Ishikawa (cell line): ENCODE results near the gene MNT.

ENCODE experiments used
- CREB1 ChIP-seq: IDR thresholded peaks from 2 replicates; pipeline ENCODE4 v1.6.1; 2012; ENCODE audit warnings: low read depth
- EGR1 ChIP-seq: IDR thresholded peaks from 2 replicates; pipeline ENCODE4 v1.6.1; 2012
- EP300 ChIP-seq: IDR thresholded peaks from 2 replicates; pipeline ENCODE4 v1.6.1; 2012; ENCODE audit warnings: borderline replicate concordance
- FOXM1 ChIP-seq: IDR thresholded peaks from 2 replicates; pipeline ENCODE4 v1.6.1; 2012; ENCODE audit warnings: low read depth, borderline replicate concordance
- MAX ChIP-seq: IDR thresholded peaks from 2 replicates; pipeline ENCODE4 v1.6.1; 2012
- RAD21 ChIP-seq: IDR thresholded peaks from 2 replicates; pipeline ENCODE4 v1.6.1; 2012; ENCODE audit warnings: low read depth
- REST ChIP-seq: IDR thresholded peaks from 2 replicates; pipeline ENCODE4 v1.6.1; 2012; ENCODE audit warnings: low read depth, mild to moderate bottlenecking
- TAF1 ChIP-seq: IDR thresholded peaks from 2 replicates; pipeline ENCODE4 v1.6.1; 2012; ENCODE audit warnings: low read depth, mild to moderate bottlenecking
- ZBTB7A ChIP-seq: IDR thresholded peaks from 2 replicates; pipeline ENCODE4 v1.6.1; 2012; ENCODE audit warnings: low read depth

- TF ChIP-seq REST, result no peak
- no peak for TF ChIP-seq ZBTB7A
- no peak for TF ChIP-seq EP300
- TF ChIP-seq RAD21, result no peak
- no peak for TF ChIP-seq MAX
- TF ChIP-seq EGR1, result no peak
- TF ChIP-seq FOXM1, result no peak
- TF ChIP-seq CREB1, result no peak
- TF ChIP-seq TAF1, result no peak
These were observed 27.7 kb downstream of the MNT start for GRCh38 chr17:2373179-2373578.
